Tibial nerve (tissue), 4 donors: ENCODE data around the gene MYH16.

Experiments used
- EP300 ChIP-seq, 2 donors: sonication (generic); formaldehyde crosslinking; IDR thresholded peaks; one replicate each; pipeline ENCODE4 v1.6.1; 2017; ENCODE audit warnings: antibody characterized with exemption in 2 of 2, mild to moderate bottlenecking in 1 of 2
- POLR2A ChIP-seq, 2 donors: fragments of 450-650 bp; IDR thresholded peaks; one replicate each; pipeline ENCODE4 v1.6.1; 2017; ENCODE audit warnings: antibody characterized with exemption in 2 of 2, mild to moderate bottlenecking in 2 of 2, moderate library complexity in 2 of 2
- TF ChIP-seq, protein P1 (sequence below), 5 experiments: fragments of 200-600 bp in 3 of 5; fragments of 450-650 bp in 2 of 5; sonication (generic) in 3 of 5; IDR thresholded peaks; one replicate each; pipeline ENCODE4 v1.5.1; 2016 to 2019; ENCODE audit warnings: antibody characterized with exemption in 5 of 5, mild to moderate bottlenecking in 3 of 5, moderate library complexity in 2 of 5

DNA sequence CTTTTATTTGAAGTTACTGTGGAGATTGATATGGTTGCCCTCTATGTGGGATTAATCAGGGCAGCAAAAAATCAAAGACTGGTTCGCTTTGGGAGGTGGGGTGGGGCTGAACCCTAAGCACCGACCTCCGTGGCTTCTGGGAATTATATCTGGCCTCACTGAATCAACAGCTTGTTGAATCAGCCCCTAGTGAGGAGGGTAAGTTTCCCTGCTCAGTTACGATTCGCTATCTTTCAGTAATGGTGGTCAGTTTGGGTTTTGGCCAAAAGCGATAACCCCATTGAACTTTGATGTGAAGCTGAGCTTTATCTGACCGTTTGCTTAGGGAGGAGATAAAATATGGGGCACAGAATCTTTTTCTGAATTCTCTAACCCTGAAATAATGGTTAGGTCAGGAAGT, 36.5 kb downstream of the MYH16 start:
- TF ChIP-seq POLR2A (IDR thresholded peaks at IDR 0.05) (no peak), EP300 (IDR thresholded peaks at IDR 0.05) (no peak)
- TF ChIP-seq, protein P1, sequence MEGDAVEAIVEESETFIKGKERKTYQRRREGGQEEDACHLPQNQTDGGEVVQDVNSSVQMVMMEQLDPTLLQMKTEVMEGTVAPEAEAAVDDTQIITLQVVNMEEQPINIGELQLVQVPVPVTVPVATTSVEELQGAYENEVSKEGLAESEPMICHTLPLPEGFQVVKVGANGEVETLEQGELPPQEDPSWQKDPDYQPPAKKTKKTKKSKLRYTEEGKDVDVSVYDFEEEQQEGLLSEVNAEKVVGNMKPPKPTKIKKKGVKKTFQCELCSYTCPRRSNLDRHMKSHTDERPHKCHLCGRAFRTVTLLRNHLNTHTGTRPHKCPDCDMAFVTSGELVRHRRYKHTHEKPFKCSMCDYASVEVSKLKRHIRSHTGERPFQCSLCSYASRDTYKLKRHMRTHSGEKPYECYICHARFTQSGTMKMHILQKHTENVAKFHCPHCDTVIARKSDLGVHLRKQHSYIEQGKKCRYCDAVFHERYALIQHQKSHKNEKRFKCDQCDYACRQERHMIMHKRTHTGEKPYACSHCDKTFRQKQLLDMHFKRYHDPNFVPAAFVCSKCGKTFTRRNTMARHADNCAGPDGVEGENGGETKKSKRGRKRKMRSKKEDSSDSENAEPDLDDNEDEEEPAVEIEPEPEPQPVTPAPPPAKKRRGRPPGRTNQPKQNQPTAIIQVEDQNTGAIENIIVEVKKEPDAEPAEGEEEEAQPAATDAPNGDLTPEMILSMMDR (IDR thresholded peaks at IDR 0.05): no peak
